DMS114 treated with DMSO at 0.1 percent for 48 hours (cell line): ENCODE data around the gene LDLR.

Experiments used
- DNase-seq: peaks from one replicate; lab custom pipeline; 2025; ENCODE audit not compliant: unreplicated experiment; lab: John Stamatoyannopoulos, UW

LDLR gene

GRCh38 chr19:11089254-11090013 is at the start of gene LDLR:
LDLR (plus strand) TSS chr19:11089463; CDS start chr19:11089549, 86 bp downstream.
- DNase-seq: peak; percentile 87

- no peak for DNase-seq
Observed at GRCh38 chr19:11041194-11041593, 48.1 kb upstream of the LDLR start.

GRCh38 chr19:11041966-11042627 is 47.2 kb upstream of the LDLR start:
- no peak for DNase-seq

GRCh38 chr19:11044431-11044830 is 44.8 kb upstream of the LDLR start:
- DNase-seq: no peak

- no peak for DNase-seq
Observed at GRCh38 chr19:11045536-11045935, 43.7 kb upstream of the LDLR start.

GRCh38 chr19:11046605-11047354 is 42.5 kb upstream of the LDLR start:
- no peak for DNase-seq

GRCh38 chr19:11047866-11048265 is 41.4 kb upstream of the LDLR start:
- no peak for DNase-seq

GRCh38 chr19:11050323-11051114 is 38.7 kb upstream of the LDLR start:
- DNase-seq: no peak

GRCh38 chr19:11053817-11054195 is 35.5 kb upstream of the LDLR start:
- DNase-seq: no peak

- no peak for DNase-seq
Observed at GRCh38 chr19:11054200-11054599, 35.1 kb upstream of the LDLR start.

- DNase-seq: no peak
Observed at GRCh38 chr19:11054628-11055027, 34.6 kb upstream of the LDLR start.

GRCh38 chr19:11058246-11059030 is 30.8 kb upstream of the LDLR start:
- no peak for DNase-seq

GRCh38 chr19:11059511-11060358 is 29.5 kb upstream of the LDLR start:
- DNase-seq: no peak

- no peak for DNase-seq
Observed at GRCh38 chr19:11061952-11062351, 27.3 kb upstream of the LDLR start.

GRCh38 chr19:11063434-11063833 is 25.8 kb upstream of the LDLR start:
- no peak for DNase-seq

- DNase-seq: no peak
Observed at GRCh38 chr19:11064831-11065303, 24.4 kb upstream of the LDLR start.

GRCh38 chr19:11066326-11066725 is 22.9 kb upstream of the LDLR start:
- DNase-seq: no peak

- DNase-seq: no peak
Observed at GRCh38 chr19:11067356-11068113, 21.7 kb upstream of the LDLR start.

- DNase-seq: no peak
Observed at GRCh38 chr19:11069561-11069960, 19.7 kb upstream of the LDLR start.
